ENCODE measurements around the gene CBS.
"Not testable (repeated sequence)": the region's sequence is repeated elsewhere in the genome, so short reads cannot be mapped to it uniquely, and the experiment has no call there.

- TF ChIP-seq, protein P1, sequence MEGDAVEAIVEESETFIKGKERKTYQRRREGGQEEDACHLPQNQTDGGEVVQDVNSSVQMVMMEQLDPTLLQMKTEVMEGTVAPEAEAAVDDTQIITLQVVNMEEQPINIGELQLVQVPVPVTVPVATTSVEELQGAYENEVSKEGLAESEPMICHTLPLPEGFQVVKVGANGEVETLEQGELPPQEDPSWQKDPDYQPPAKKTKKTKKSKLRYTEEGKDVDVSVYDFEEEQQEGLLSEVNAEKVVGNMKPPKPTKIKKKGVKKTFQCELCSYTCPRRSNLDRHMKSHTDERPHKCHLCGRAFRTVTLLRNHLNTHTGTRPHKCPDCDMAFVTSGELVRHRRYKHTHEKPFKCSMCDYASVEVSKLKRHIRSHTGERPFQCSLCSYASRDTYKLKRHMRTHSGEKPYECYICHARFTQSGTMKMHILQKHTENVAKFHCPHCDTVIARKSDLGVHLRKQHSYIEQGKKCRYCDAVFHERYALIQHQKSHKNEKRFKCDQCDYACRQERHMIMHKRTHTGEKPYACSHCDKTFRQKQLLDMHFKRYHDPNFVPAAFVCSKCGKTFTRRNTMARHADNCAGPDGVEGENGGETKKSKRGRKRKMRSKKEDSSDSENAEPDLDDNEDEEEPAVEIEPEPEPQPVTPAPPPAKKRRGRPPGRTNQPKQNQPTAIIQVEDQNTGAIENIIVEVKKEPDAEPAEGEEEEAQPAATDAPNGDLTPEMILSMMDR (IDR thresholded peaks at IDR 0.05) = not testable (repeated sequence)
- TF ChIP-seq POLR2A (IDR thresholded peaks at IDR 0.05) = not testable (repeated sequence)
These were observed 495 bp upstream of the CBS start for GRCh38 chr21:43076023-43076637.

All from uterus (tissue), 2 donors.